AG09309 (cell line): Measurements from ENCODE around the gene SVEP1.

ENCODE experiments used
- DNase-seq: peaks from one replicate; pipeline ENCODE4 v3.0.0-alpha.2; 2010; ENCODE audit warnings: low read depth
- H3K4me3 ChIP-seq: 2 replicates; pipeline ENCODE4 v1.5.1; 2011; ENCODE audit warnings: mild to moderate bottlenecking, low read depth, low read length, moderate library complexity; ENCODE audit not compliant: control insufficient read depth
- TF ChIP-seq, protein P1 (sequence below): IDR thresholded peaks from 2 replicates; pipeline ENCODE4 v1.5.1; 2011; ENCODE audit warnings: mild to moderate bottlenecking, low read depth, low read length, inconsistent platforms; ENCODE audit not compliant: insufficient read depth, control insufficient read depth; ENCODE audit errors: missing control alignments

SVEP1 gene

DNA sequence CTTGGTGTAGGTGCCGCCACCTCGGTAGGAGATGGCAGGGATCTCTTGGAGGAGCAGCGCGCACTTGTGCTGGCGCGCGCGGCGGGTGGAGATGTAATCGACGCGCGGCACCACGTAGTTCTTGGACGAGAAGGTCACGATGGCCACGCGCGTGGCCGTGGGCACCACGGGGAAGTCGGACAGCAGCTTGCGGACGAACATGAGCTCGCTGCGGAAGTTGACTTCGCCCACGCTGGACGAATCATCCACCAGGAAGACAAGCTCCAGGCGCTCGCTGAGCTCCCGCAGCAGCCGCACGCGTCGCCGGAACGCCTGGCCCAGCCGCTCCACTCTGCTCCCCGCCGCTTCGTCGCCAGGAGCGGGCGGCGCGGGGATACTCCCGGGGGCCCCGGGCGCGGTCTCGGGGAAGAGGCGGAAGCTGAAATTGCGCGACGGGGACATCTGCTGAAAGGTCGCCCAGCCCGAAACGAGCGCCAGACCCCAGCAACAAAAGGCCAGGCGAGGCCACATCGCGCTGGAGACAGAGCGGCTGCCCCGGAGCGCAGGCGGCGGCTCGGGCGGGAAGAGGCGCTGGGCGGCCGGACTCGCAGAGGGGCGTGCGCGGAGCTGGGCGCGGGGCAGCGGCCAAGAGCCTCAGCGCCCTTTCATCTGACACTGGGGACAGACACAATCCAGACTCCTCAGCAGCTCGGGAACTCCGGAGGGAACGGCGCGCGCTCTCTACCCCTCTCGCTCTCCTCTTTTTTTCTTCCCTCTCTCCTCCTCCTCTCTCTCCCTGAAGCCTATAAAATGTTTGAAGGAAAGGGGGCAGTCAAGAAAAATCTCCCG, at the start of gene SVEP1:
SVEP1 (minus strand) TSS at position 708 of the 828 bp plus-strand sequence; CDS start at position 510, 198 bp downstream.
- no peak for DNase-seq
- peak within 1 kb of the TSS; percentile 82 for H3K4me3 ChIP-seq
- TF ChIP-seq, protein P1, sequence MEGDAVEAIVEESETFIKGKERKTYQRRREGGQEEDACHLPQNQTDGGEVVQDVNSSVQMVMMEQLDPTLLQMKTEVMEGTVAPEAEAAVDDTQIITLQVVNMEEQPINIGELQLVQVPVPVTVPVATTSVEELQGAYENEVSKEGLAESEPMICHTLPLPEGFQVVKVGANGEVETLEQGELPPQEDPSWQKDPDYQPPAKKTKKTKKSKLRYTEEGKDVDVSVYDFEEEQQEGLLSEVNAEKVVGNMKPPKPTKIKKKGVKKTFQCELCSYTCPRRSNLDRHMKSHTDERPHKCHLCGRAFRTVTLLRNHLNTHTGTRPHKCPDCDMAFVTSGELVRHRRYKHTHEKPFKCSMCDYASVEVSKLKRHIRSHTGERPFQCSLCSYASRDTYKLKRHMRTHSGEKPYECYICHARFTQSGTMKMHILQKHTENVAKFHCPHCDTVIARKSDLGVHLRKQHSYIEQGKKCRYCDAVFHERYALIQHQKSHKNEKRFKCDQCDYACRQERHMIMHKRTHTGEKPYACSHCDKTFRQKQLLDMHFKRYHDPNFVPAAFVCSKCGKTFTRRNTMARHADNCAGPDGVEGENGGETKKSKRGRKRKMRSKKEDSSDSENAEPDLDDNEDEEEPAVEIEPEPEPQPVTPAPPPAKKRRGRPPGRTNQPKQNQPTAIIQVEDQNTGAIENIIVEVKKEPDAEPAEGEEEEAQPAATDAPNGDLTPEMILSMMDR: no peak

DNA sequence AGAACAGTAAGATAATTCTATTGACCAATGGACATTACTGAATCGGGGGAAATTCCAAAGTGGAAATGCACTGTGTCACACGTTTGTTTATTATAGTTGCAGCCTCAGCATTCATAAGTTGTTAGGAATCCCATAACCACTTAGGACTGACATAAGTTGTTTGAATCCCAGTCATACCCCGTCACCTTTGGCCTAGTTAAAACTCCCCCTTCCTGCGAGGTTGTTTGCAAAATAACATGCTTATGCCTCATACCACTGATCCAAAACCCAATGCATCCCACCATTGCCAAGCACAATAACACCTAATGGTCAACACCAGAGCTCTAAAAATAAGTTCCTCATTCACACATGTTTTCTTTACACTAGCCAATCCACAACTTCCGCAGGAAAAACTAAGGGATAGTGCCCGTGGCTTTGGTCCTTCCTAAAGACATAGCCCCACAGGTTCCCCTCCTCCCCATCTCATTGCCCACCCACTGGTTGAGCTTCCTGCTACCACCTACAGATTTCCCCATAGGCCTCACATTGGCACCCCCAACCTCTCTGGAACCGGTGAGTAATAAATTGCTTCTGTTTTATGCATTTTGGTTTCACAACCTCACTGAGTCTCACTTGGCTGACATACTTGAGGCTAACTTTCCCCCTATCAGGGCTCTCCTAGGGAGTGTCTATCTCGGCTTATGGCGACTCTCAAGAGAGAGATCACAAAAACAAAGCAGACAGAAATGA, 46.7 kb upstream of the SVEP1 start:
- TF ChIP-seq, protein P1: no peak
- H3K4me3 ChIP-seq: no peak overlapping the region
- DNase-seq: peak; percentile 81

DNA sequence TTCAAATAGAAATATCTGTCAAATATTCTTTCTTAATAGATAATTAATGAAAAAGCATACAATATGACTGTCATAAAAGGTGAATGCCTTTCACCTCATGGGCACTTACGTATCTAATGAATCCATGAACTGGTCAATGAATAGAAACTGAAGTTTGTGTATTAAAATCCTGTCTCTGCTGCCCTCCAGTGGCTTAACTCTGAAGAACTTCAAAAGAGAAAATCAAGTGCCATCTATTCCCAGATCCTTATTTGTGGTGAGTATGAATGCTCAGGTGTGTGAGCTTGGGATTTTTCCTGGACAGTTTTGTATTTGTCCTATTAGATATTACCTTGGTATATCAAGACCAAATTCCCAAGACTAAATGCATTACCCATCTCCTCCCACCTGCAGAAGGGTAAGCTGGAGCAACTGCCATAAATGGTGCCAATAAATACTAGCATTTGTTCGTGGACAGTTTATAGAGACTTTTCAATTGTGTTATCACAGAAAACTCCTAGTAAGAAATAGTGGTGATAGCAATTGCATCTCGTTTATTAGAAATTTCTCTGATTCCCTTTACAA, 44.0 kb upstream of the SVEP1 start:
- TF ChIP-seq, protein P1: peak; percentile 53
- DNase-seq: no peak
- no peak overlapping the region for H3K4me3 ChIP-seq

GRCh38 chr9:110622368-110622767, 42.8 kb upstream of the SVEP1 start:
- H3K4me3 ChIP-seq: no peak overlapping the region
- TF ChIP-seq, protein P1: no peak
- DNase-seq: no peak

- TF ChIP-seq, protein P1: no peak
- no peak for DNase-seq
- H3K4me3 ChIP-seq: no peak overlapping the region
Measured at GRCh38 chr9:110620726-110621125, 41.2 kb upstream of the SVEP1 start.

DNA sequence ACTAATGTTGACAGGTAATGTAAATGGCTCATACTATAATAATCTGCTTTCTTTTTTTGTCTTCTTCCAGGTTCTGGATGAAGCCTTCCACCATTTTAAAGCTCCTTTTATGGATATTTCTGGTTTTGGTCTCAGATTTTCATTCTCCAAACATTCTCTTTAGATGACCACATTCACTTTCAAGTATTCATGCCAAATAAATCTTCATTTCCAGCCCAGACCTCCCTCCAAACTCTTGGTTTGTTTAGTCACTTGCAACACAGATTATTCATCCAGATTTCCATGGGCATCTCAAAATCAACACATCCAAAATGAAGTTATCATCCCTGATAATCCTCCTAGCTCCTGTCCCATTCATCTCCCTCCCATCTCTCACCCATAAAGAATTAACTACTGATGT, 40.3 kb upstream of the SVEP1 start:
- no peak for DNase-seq
- H3K4me3 ChIP-seq: no peak overlapping the region
- TF ChIP-seq, protein P1: no peak
